Loucy (cell line): ENCODE measurements around the gene MYO1E.

Source experiments
- H2AFZ ChIP-seq: fragments of 200-600 bp; sonication (generic); 2 replicates; pipeline ENCODE4 v1.6.0; 2016; ENCODE audit warnings: antibody characterized with exemption, mild to moderate bottlenecking, low read length, moderate library complexity
- H3F3A ChIP-seq: fragments of 200-600 bp; 2 replicates; pipeline ENCODE4 v1.6.0; 2016; ENCODE audit warnings: antibody characterized with exemption, low read depth, mild to moderate bottlenecking
- H3K27me3 ChIP-seq: fragments of 200-600 bp; sonication (generic); 2 replicates; pipeline ENCODE4 v1.6.1; 2014; ENCODE audit warnings: low read length, mild to moderate bottlenecking; ENCODE audit not compliant: insufficient read depth, poor library complexity, severe bottlenecking
- H3K36me3 ChIP-seq: fragments of 200-600 bp; sonication (generic); 2 replicates; pipeline ENCODE4 v1.6.1; 2016; ENCODE audit warnings: low read length; ENCODE audit not compliant: insufficient read depth
- H3K4me1 ChIP-seq: fragments of 200-600 bp; sonication (generic); 2 replicates; pipeline ENCODE4 v1.5.1; 2014; ENCODE audit warnings: low read length, mild to moderate bottlenecking; ENCODE audit not compliant: insufficient read depth, poor library complexity, severe bottlenecking
- H3K4me2 ChIP-seq: fragments of 200-600 bp; sonication (generic); 2 replicates; pipeline ENCODE4 v1.6.0; 2014; ENCODE audit warnings: antibody characterized with exemption, low read length, low read depth, mild to moderate bottlenecking; ENCODE audit not compliant: poor library complexity, severe bottlenecking
- H3K4me3 ChIP-seq: fragments of 200-600 bp; sonication (generic); 2 replicates; pipeline ENCODE4 v1.5.1; 2014; ENCODE audit warnings: low read length, mild to moderate bottlenecking, mixed read lengths; ENCODE audit not compliant: poor library complexity, severe bottlenecking
- H3K79me2 ChIP-seq: fragments of 200-600 bp; sonication (generic); 2 replicates; pipeline ENCODE4 v1.6.1; 2014; ENCODE audit warnings: low read length; ENCODE audit not compliant: insufficient read depth
- H3K9ac ChIP-seq: fragments of 200-600 bp; sonication (generic); 2 replicates; pipeline ENCODE4 v1.6.0; 2014; ENCODE audit warnings: mild to moderate bottlenecking, low read depth, low read length, moderate library complexity; ENCODE audit not compliant: poor library complexity, severe bottlenecking
- H3K9me2 ChIP-seq: fragments of 200-600 bp; sonication (generic); replicated peaks from 2 replicates; pipeline ENCODE4 v1.6.1; 2016; ENCODE audit warnings: low read depth, low read length, mixed read lengths
- H3K9me3 ChIP-seq: fragments of 200-600 bp; sonication (generic); 2 replicates; pipeline ENCODE4 v1.6.1; 2014; ENCODE audit warnings: mild to moderate bottlenecking, antibody characterized with exemption, low read length, low read depth; ENCODE audit not compliant: insufficient read depth
- H4K20me1 ChIP-seq: fragments of 200-600 bp; sonication (generic); 2 replicates; pipeline ENCODE4 v1.6.0; 2014; ENCODE audit warnings: antibody characterized with exemption, low read length, mild to moderate bottlenecking; ENCODE audit not compliant: insufficient read depth, poor library complexity, severe bottlenecking
- EZH2phosphoT487 ChIP-seq: fragments of 200-600 bp; IDR thresholded peaks from 2 replicates; pipeline ENCODE4 v1.6.1; 2018; ENCODE audit warnings: antibody characterized with exemption, mild to moderate bottlenecking, moderate library complexity, borderline replicate concordance
- TF ChIP-seq, protein P1 (sequence below): fragments of 200-600 bp; sonication (generic); conservative IDR thresholded peaks from 2 replicates; pipeline ENCODE4 v1.5.1; 2014; ENCODE audit warnings: mild to moderate bottlenecking, antibody characterized with exemption, low read length

MYO1E gene

DNA sequence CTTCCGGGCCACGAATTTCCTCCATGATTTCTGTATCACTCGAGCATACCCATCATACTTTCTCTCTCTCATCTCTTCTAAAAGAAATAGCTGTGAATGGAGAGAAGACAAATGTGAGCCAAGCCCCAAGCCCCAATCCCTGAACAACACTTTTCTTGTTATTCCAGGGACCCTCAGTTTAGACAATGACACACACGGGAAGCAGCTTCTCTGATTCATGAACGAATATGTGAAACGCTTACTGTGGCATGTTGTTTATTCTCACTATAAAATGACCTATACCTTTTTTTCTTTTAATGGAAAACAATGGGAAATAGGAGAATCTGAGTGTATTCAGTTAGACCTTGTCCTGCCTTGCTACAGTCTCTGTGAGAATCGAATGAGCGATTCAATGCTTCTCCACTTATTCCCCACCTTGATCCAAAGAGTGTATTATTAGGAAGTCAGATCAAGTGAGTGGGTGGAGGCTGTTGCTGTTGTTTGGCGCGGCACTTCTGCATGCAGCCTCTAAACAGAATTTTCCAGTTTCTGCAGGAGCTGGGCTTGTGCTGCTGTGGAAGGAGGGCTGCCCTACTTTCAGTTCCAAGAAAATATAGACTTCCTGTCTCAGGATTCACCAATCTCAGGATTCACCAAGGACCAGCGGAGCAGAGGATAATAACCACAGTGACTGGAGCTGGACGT, 198.4 kb downstream of the MYO1E start:
- Histone ChIP-seq H3F3A (no peaks in the 10 kb centered on the region), H3K4me2 (no peak overlapping the region)

DNA sequence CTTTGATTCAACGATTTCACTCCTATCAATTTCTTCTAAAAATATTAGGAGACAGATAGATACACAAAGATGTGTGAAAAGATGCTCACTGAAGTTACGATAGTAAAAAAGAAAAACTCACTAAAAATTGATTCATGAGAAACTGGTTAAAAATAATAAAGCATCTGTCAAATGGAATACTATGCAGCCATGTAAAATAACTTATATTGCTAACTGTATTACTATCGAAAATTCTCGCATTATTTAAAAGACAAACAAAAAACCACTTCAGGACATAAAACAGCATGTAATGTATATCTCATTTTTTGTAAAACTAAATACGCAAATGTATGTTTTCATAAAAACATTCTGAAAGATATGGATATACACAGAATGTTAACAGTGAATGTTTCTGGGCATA, 199.5 kb downstream of the MYO1E start:
- Histone ChIP-seq H3F3A (no peaks in the 10 kb centered on the region), H3K4me3 (no peak overlapping the region), H3K9me3 (no peaks in the 10 kb centered on the region), H3K4me1 (peaks cover 25% of the 10 kb centered on the region), H3K4me2 (no peak overlapping the region), H3K27me3 (no peaks in the 10 kb centered on the region), H3K36me3 (no peaks in the 10 kb centered on the region), H3K79me2 (no peaks in the 10 kb centered on the region), H4K20me1 (no peaks in the 10 kb centered on the region), H3K9me2 (no peaks in the 10 kb centered on the region), H3K9ac (no peak overlapping the region), H2AFZ (no peak overlapping the region)
- TF ChIP-seq, protein P1, sequence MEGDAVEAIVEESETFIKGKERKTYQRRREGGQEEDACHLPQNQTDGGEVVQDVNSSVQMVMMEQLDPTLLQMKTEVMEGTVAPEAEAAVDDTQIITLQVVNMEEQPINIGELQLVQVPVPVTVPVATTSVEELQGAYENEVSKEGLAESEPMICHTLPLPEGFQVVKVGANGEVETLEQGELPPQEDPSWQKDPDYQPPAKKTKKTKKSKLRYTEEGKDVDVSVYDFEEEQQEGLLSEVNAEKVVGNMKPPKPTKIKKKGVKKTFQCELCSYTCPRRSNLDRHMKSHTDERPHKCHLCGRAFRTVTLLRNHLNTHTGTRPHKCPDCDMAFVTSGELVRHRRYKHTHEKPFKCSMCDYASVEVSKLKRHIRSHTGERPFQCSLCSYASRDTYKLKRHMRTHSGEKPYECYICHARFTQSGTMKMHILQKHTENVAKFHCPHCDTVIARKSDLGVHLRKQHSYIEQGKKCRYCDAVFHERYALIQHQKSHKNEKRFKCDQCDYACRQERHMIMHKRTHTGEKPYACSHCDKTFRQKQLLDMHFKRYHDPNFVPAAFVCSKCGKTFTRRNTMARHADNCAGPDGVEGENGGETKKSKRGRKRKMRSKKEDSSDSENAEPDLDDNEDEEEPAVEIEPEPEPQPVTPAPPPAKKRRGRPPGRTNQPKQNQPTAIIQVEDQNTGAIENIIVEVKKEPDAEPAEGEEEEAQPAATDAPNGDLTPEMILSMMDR, result no peak
- TF ChIP-seq EZH2phosphoT487, result no peak

More for the DNA sequence above, 198.4 kb downstream of the MYO1E start:
- TF ChIP-seq, protein P1, result no peak
- no peak for TF ChIP-seq EZH2phosphoT487
- no peaks in the 10 kb centered on the region for H3K27me3 ChIP-seq
- H4K20me1 ChIP-seq, result no peaks in the 10 kb centered on the region
- no peaks in the 10 kb centered on the region for H3K36me3 ChIP-seq
- H3K79me2 ChIP-seq, result no peaks in the 10 kb centered on the region
- no peaks in the 10 kb centered on the region for H3K9me3 ChIP-seq
- H3K4me3 ChIP-seq, result no peak overlapping the region
- H3K4me1 ChIP-seq, result peaks cover 14% of the 10 kb centered on the region
- H3K9ac ChIP-seq, result no peak overlapping the region
- no peaks in the 10 kb centered on the region for H3K9me2 ChIP-seq
- H2AFZ ChIP-seq, result no peak overlapping the region

DNA sequence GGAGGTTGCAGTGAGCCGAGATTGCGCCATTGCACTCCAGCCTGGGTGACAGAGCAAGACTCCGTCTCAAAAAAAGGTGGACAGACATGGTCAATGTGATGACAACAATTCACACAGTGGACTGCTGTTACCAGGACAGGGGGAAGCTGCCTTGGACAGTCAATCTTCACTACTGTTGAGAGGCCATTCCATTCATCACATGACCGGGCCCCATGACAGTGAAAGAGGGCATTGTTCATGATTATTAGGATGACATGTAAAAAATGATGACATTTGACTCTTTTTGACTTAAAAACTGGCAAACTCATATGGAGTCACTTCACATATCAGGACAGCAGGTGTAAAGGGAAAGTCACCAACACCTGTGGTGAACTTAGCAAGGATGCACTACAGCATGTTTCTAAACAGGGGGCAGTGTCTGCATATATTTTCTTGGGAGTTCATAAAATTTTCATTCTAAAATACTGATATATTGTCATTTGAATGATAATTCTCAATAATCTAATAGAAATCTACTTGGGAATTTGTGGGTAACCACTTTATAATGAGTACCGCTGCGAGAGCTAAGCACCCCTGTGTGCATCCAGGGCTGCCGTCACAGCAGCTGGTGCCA, 200.3 kb downstream of the MYO1E start:
- Histone ChIP-seq H3K4me3 (no peak overlapping the region), H3F3A (no peaks in the 10 kb centered on the region), H3K9me3 (no peaks in the 10 kb centered on the region), H3K79me2 (no peaks in the 10 kb centered on the region), H3K4me2 (no peak overlapping the region), H3K9me2 (no peaks in the 10 kb centered on the region), H3K9ac (no peak overlapping the region), H3K36me3 (no peaks in the 10 kb centered on the region), H2AFZ (no peak overlapping the region), H4K20me1 (no peaks in the 10 kb centered on the region), H3K27me3 (no peaks in the 10 kb centered on the region), H3K4me1 (peaks cover 27% of the 10 kb centered on the region)
- no peak for TF ChIP-seq EZH2phosphoT487
- TF ChIP-seq, protein P1, result peak; percentile 33
